ENCODE measurements around the gene MCMBP.

DNA sequence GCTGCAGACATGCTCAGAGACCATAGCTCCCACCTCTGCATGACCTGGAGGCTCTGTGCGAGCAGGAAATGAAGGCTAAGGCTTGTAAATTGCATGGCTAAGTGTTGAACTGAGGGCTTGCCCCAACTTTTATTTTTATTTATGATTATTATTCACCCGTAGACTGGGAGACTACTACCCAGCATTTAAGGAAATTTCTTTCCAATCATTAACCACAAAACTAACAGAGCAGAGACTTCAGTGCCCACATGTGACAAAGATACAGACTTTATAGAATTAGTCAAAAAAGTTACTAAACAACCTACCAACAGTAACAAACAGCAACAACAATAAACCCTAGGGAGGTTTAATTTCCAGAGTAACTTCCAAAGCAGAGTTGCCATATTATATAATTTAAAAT is 39.7 kb downstream of the MCMBP start:
- TF ChIP-seq, protein P1, sequence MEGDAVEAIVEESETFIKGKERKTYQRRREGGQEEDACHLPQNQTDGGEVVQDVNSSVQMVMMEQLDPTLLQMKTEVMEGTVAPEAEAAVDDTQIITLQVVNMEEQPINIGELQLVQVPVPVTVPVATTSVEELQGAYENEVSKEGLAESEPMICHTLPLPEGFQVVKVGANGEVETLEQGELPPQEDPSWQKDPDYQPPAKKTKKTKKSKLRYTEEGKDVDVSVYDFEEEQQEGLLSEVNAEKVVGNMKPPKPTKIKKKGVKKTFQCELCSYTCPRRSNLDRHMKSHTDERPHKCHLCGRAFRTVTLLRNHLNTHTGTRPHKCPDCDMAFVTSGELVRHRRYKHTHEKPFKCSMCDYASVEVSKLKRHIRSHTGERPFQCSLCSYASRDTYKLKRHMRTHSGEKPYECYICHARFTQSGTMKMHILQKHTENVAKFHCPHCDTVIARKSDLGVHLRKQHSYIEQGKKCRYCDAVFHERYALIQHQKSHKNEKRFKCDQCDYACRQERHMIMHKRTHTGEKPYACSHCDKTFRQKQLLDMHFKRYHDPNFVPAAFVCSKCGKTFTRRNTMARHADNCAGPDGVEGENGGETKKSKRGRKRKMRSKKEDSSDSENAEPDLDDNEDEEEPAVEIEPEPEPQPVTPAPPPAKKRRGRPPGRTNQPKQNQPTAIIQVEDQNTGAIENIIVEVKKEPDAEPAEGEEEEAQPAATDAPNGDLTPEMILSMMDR (IDR thresholded peaks at IDR 0.05) = no peak
- TF ChIP-seq POLR2A (IDR thresholded peaks at IDR 0.05) = no peak

Measured in esophagus squamous epithelium (tissue), 4 donors.